Forelimb muscle (tissue), 1 donor: ENCODE data around the gene NFATC3. TPM values are rescaled to one million over a fixed set of nuclear protein-coding genes. Genes with fewer than 3 reads are reported as not detected.

Experiments used
- DNase-seq: peaks from one replicate; pipeline ENCODE4 v3.0.0-alpha.2; 2013; ENCODE audit warnings: low read depth
- polyA plus RNA-seq: library from polyadenylated mRNA; unstranded; fragments of 120-200 nt; gene quantifications from one replicate; pipeline ENCODE4 v1.2.1, GENCODE V29; 2013; ENCODE audit not compliant: insufficient read length

The NFATC3 gene
- polyA plus RNA-seq, 1 donor: 27.6 TPM

- no peak for DNase-seq
Measured at GRCh38 chr16:68272507-68273209, 187.5 kb downstream of the NFATC3 start.

DNA sequence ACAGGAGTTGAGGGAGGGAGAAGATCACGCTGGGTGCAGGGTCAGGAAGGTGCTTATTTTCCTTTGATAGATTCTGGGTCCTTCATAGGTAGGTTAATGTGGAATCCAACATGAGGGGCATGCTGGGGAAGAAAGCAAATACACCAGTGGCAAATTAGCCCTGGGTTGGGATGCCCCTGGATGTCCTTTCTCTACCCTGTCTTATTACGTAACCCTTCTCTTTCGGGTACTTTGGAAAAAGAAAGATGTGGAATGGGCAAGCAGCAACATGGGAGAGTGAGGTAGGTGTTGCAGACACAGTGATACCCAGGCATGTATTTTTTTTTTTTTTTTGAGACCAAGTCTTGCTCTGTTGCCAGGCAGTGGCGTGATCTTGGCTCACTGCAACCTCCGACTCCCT is 188.3 kb downstream of the NFATC3 start:
- DNase-seq: no peak

GRCh38 chr16:68273896-68274295 is 188.7 kb downstream of the NFATC3 start:
- DNase-seq: no peak

- no peak for DNase-seq
Measured at GRCh38 chr16:68274441-68274840, 189.3 kb downstream of the NFATC3 start.

- DNase-seq: no peak
Measured at GRCh38 chr16:68275611-68276191, 190.5 kb downstream of the NFATC3 start.

DNA sequence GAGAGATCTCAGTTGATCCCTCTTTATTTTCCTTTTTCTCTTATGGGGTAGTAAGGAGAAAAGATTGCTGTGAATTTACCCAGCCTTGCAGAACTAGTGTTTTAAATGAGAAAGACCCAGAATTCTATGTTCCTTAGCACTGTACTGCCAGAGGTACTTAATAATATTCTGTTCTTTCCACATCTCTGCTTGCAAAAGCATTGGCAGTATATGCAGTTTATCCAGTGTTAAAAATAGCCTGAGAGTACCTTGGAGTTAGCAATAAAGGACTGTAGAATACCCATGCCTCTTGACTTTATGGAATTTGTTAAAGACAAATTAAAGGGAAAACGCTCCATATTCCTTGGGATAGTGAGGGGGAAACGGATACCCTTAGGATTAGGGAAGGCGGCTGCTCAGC is 191.1 kb downstream of the NFATC3 start:
- no peak for DNase-seq

Other genes starting within 250 kb of the NFATC3 start
- 24.7 TPM for gene THAP11, start 243.1 kb upstream of the NFATC3 start, polyA plus RNA-seq
- 120 TPM for gene NUTF2, start 238.4 kb upstream of the NFATC3 start, polyA plus RNA-seq
- gene CENPT, start 237.7 kb upstream of the NFATC3 start, polyA plus RNA-seq: 32.1 TPM
- gene EDC4, start 212.3 kb upstream of the NFATC3 start, polyA plus RNA-seq: 107 TPM
- gene NRN1L, start 200.5 kb upstream of the NFATC3 start, polyA plus RNA-seq: 1.1 TPM
- gene PSKH1, start 192.1 kb upstream of the NFATC3 start, polyA plus RNA-seq: 21.0 TPM
- gene CTRL, start 153.5 kb upstream of the NFATC3 start, polyA plus RNA-seq: 4.3 TPM
- gene PSMB10, start 148.5 kb upstream of the NFATC3 start, polyA plus RNA-seq: 26.0 TPM
- 20.3 TPM for gene LCAT, start 141.2 kb upstream of the NFATC3 start, polyA plus RNA-seq
- gene SLC12A4, start 116.7 kb upstream of the NFATC3 start, polyA plus RNA-seq: 40.4 TPM
- gene DPEP3, start 104.9 kb upstream of the NFATC3 start, polyA plus RNA-seq: not detected
- 1.5 TPM for gene DPEP2, start 85.9 kb upstream of the NFATC3 start, polyA plus RNA-seq
- gene DPEP2NB, start 69.5 kb upstream of the NFATC3 start, polyA plus RNA-seq: not detected
- 4.8 TPM for gene DDX28, start 62.1 kb upstream of the NFATC3 start, polyA plus RNA-seq
- gene DUS2, start 62.1 kb upstream of the NFATC3 start, polyA plus RNA-seq: 10.1 TPM
- gene ESRP2, start 150.8 kb downstream of the NFATC3 start, polyA plus RNA-seq: 0.52 TPM
- 33.2 TPM for gene PLA2G15, start 160.0 kb downstream of the NFATC3 start, polyA plus RNA-seq
- gene SLC7A6, start 179.2 kb downstream of the NFATC3 start, polyA plus RNA-seq: 7.9 TPM
- gene SLC7A6OS, start 225.6 kb downstream of the NFATC3 start, polyA plus RNA-seq: 17.5 TPM
- 39.9 TPM for gene PRMT7, start 225.6 kb downstream of the NFATC3 start, polyA plus RNA-seq